RWPE2 (cell line): ENCODE data around the gene LARGE1.
"Not testable (repeated sequence)": the region's sequence is repeated elsewhere in the genome, so short reads cannot be mapped to it uniquely, and the experiment has no call there.

Experiments
- ATAC-seq: fragments of 200-7000 bp; cut with Tn5 transposase; 3 replicates; pipeline ENCODE4 v1.9.1; 2021; ENCODE audit warnings: low read depth
- DNase-seq: peaks from one replicate; pipeline ENCODE4 v3.0.0-alpha.2; 2020; ENCODE audit warnings: low spot score
- H3K27ac ChIP-seq: fragments of 450-650 bp; 2 replicates; pipeline ENCODE4 v1.5.1; 2017; ENCODE audit warnings: mild to moderate bottlenecking; ENCODE audit not compliant: poor library complexity, severe bottlenecking
- H3K27me3 ChIP-seq: fragments of 250-450 bp; sonication (Bioruptor Pico); 2 replicates; pipeline ENCODE4 v1.5.1; 2021; ENCODE audit warnings: mild to moderate bottlenecking, moderate library complexity; ENCODE audit not compliant: insufficient read depth, poor library complexity, severe bottlenecking
- H3K36me3 ChIP-seq: fragments of 250-450 bp; sonication (Bioruptor Pico); 2 replicates; pipeline ENCODE4 v1.5.1; 2020; ENCODE audit warnings: low read depth, mild to moderate bottlenecking, moderate library complexity
- H3K4me1 ChIP-seq: fragments of 250-450 bp; sonication (Bioruptor Pico); 2 replicates; pipeline ENCODE4 v1.5.1; 2021; ENCODE audit warnings: mild to moderate bottlenecking, moderate library complexity; ENCODE audit not compliant: insufficient read depth, poor library complexity, severe bottlenecking
- H3K4me3 ChIP-seq: fragments of 250-450 bp; sonication (Bioruptor Pico); 2 replicates; pipeline ENCODE4 v1.5.1; 2021; ENCODE audit warnings: mild to moderate bottlenecking, moderate library complexity; ENCODE audit not compliant: severe bottlenecking
- H3K9me3 ChIP-seq: fragments of 250-450 bp; sonication (Bioruptor Pico); 2 replicates; pipeline ENCODE4 v1.5.1; 2021; ENCODE audit warnings: mild to moderate bottlenecking, moderate library complexity; ENCODE audit not compliant: severe bottlenecking
- CTCF ChIP-seq: fragments of 450-650 bp; IDR thresholded peaks from one replicate; pipeline ENCODE4 v1.5.1; 2017; ENCODE audit warnings: mild to moderate bottlenecking, moderate library complexity; ENCODE audit not compliant: poor library complexity, severe bottlenecking

The LARGE1 gene

GRCh38 chr22:33467620-33468095, 452.6 kb downstream of the LARGE1 start:
- no peaks in the 10 kb centered on the region for H3K9me3 ChIP-seq
- H3K36me3 ChIP-seq: no peaks in the 10 kb centered on the region
- no peaks in the 10 kb centered on the region for H3K27me3 ChIP-seq
- H3K27ac ChIP-seq: no peak overlapping the region
- no peak overlapping the region for H3K4me3 ChIP-seq
- no peaks in the 10 kb centered on the region for H3K4me1 ChIP-seq
- DNase-seq (no peak), ATAC-seq (no peak)
- no peak for TF ChIP-seq CTCF

GRCh38 chr22:33467080-33467479, 453.2 kb downstream of the LARGE1 start:
- ATAC-seq (no peak), DNase-seq (no peak)
- H3K36me3 ChIP-seq: no peaks in the 10 kb centered on the region
- H3K9me3 ChIP-seq: no peaks in the 10 kb centered on the region
- H3K27ac ChIP-seq: no peak overlapping the region
- H3K4me1 ChIP-seq: no peaks in the 10 kb centered on the region
- H3K27me3 ChIP-seq: no peaks in the 10 kb centered on the region
- no peak for TF ChIP-seq CTCF
- H3K4me3 ChIP-seq: no peak overlapping the region

GRCh38 chr22:33465554-33465953, 454.7 kb downstream of the LARGE1 start:
- H3K27me3 ChIP-seq: no peaks in the 10 kb centered on the region

GRCh38 chr22:33464698-33465097, 455.6 kb downstream of the LARGE1 start:
- Histone ChIP-seq H3K4me1 (no peaks in the 10 kb centered on the region), H3K36me3 (no peaks in the 10 kb centered on the region), H3K27ac (no peak overlapping the region), H3K27me3 (no peaks in the 10 kb centered on the region), H3K4me3 (no peak overlapping the region), H3K9me3 (no peaks in the 10 kb centered on the region)
- no peak for ATAC-seq
- TF ChIP-seq CTCF: no peak
- no peak for DNase-seq

More at GRCh38 chr22:33465554-33465953, 454.7 kb downstream of the LARGE1 start:
- ATAC-seq: no peak
- TF ChIP-seq CTCF: no peak
- no peak overlapping the region for H3K27ac ChIP-seq
- no peak for DNase-seq
- no peak overlapping the region for H3K4me3 ChIP-seq
- no peaks in the 10 kb centered on the region for H3K9me3 ChIP-seq
- H3K4me1 ChIP-seq: no peaks in the 10 kb centered on the region
- H3K36me3 ChIP-seq: no peaks in the 10 kb centered on the region

- H3K4me1 ChIP-seq: no peaks in the 10 kb centered on the region
- TF ChIP-seq CTCF: no peak
- DNase-seq: no peak
- H3K36me3 ChIP-seq: no peaks in the 10 kb centered on the region
- ATAC-seq: no peak
- H3K27me3 ChIP-seq: no peaks in the 10 kb centered on the region
- H3K9me3 ChIP-seq: no peaks in the 10 kb centered on the region
- H3K27ac ChIP-seq: no peak overlapping the region
- H3K4me3 ChIP-seq: no peak overlapping the region
These were observed 458.4 kb downstream of the LARGE1 start for GRCh38 chr22:33461698-33462434.

GRCh38 chr22:33461245-33461644, 459.0 kb downstream of the LARGE1 start:
- not testable (repeated sequence) for ATAC-seq, H3K4me1 ChIP-seq, H3K27ac ChIP-seq, H3K27me3 ChIP-seq, H3K9me3 ChIP-seq, H3K4me3 ChIP-seq, H3K36me3 ChIP-seq, DNase-seq
